HCT116 (cell line): ENCODE results near the gene GPC5. TPM values are rescaled to one million over a fixed set of nuclear protein-coding genes. Genes with fewer than 3 reads are reported as not detected.

ENCODE experiments used
- ATAC-seq: fragments of 200-7000 bp; cut with Tn5 transposase; 2 replicates; pipeline ENCODE4 v1.9.1; 2020; ENCODE audit warnings: mild to moderate bottlenecking, moderate library complexity
- BruUV-seq: library from RNA; stranded (reverse); fragments of 400-500 nt; replicated peaks from 2 replicates; lab custom pipeline; 2021; lab: Mats Ljungman, UMichigan
- CTCF ChIA-PET: fragments of 300-600 bp; sonication (Branson Sonifier 250); formaldehyde crosslinking; loops from one replicate; lab custom pipeline; 2021; ENCODE audit warnings: antibody characterized with exemption; lab: Charles Lee
- POLR2A ChIA-PET: fragments of 300-600, 350-600 bp; sonication (Branson Sonifier 250); formaldehyde crosslinking; loops from one replicate; lab custom pipeline; 2021; ENCODE audit warnings: antibody characterized with exemption; lab: Charles Lee
- RAD21 ChIA-PET, 2 experiments: fragments of 300-600 bp; sonication (Branson Sonifier 250); formaldehyde crosslinking; loops; one replicate each; lab custom pipeline; 2023; ENCODE audit warnings: low total read pairs in 2 of 2; ENCODE audit not compliant: uncharacterized antibody in 2 of 2, unreplicated experiment in 2 of 2, low non-redundant PET in 1 of 2; lab: Charles Lee
- DNase-seq: peaks from one replicate; pipeline ENCODE4 v3.0.0-alpha.2; 2010; ENCODE audit warnings: low read depth, low spot score
- H2AFZ ChIP-seq: fragments of 200-600 bp; shearing (Covaris generic), sonication (generic); 2 replicates; pipeline ENCODE4 v1.6.1; 2017; ENCODE audit warnings: low read depth, mixed run types, mixed read lengths, antibody characterized with exemption, low read length; ENCODE audit not compliant: poor library complexity, severe bottlenecking
- H3K27ac ChIP-seq: 2 replicates; pipeline ENCODE4 v1.5.1; 2012; ENCODE audit warnings: low read depth, low read length
- H3K27me3 ChIP-seq: fragments of 200-600 bp; sonication (generic); 2 replicates; pipeline ENCODE4 v1.6.1; 2016; ENCODE audit warnings: mixed run types, low read length, mixed read lengths; ENCODE audit not compliant: insufficient read depth
- H3K36me3 ChIP-seq, 2 experiments: fragments of 200-500 bp in 1 of 2; fragments of 200-600 bp in 1 of 2; sonication (Bioruptor generic) in 1 of 2; sonication (generic) in 1 of 2; 2 replicates each; pipeline versions ENCODE4 v1.5.1 to v1.6.1; 2014 to 2016; ENCODE audit warnings: low read length in 2 of 2, inconsistent platforms in 1 of 2, mixed read lengths in 1 of 2, mixed run types in 1 of 2; ENCODE audit not compliant: insufficient read depth in 2 of 2, control insufficient read depth in 1 of 2
- H3K4me1 ChIP-seq, 2 experiments: fragments of 200-600 bp in 1 of 2; sonication (generic) in 1 of 2; 2 replicates each; pipeline versions ENCODE4 v1.5.1 to v1.6.1; 2012 to 2017; ENCODE audit warnings: low read length in 2 of 2, inconsistent platforms in 1 of 2, mild to moderate bottlenecking in 1 of 2, mixed read lengths in 1 of 2, mixed run types in 1 of 2, moderate library complexity in 1 of 2; ENCODE audit not compliant: insufficient read depth in 2 of 2, control insufficient read depth in 1 of 2
- H3K4me2 ChIP-seq: fragments of 200-600 bp; sonication (generic); 2 replicates; pipeline ENCODE4 v1.6.1; 2017; ENCODE audit warnings: mixed run types, low read length, mixed read lengths
- H3K4me3 ChIP-seq, 2 experiments: fragments of 200-600 bp in 1 of 2; sonication (generic) in 1 of 2; replicated peaks in 1 of 2; 2 replicates each; pipeline ENCODE4 v1.5.1; 2011 to 2016; ENCODE audit warnings: low read length in 2 of 2, control low read depth in 1 of 2, low read depth in 1 of 2, mild to moderate bottlenecking in 1 of 2, mixed read lengths in 1 of 2, mixed run types in 1 of 2
- H3K79me2 ChIP-seq: fragments of 200-600 bp; sonication (generic); 2 replicates; pipeline ENCODE4 v1.6.1; 2017; ENCODE audit warnings: mild to moderate bottlenecking, mixed run types, low read length, moderate library complexity, mixed read lengths; ENCODE audit not compliant: insufficient read depth
- H3K9ac ChIP-seq: fragments of 200-600 bp; sonication (generic); 2 replicates; pipeline ENCODE4 v1.6.1; 2016; ENCODE audit warnings: low read length, mixed read lengths
- H3K9me2 ChIP-seq: fragments of 200-600 bp; sonication (generic), shearing (Covaris generic); 2 replicates; pipeline ENCODE4 v1.6.1; 2017; ENCODE audit warnings: mixed run types, mild to moderate bottlenecking, moderate library complexity; ENCODE audit not compliant: insufficient read depth
- H3K9me3 ChIP-seq, 2 experiments: fragments of 200-500 bp in 1 of 2; fragments of 200-600 bp in 1 of 2; sonication (Bioruptor generic) in 1 of 2; sonication (generic) in 1 of 2; 2 replicates each; pipeline ENCODE4 v1.6.1; 2014 to 2017; ENCODE audit warnings: low read length in 2 of 2, mixed read lengths in 2 of 2, inconsistent platforms in 1 of 2, low read depth in 1 of 2, mild to moderate bottlenecking in 1 of 2, mixed run types in 1 of 2, moderate library complexity in 1 of 2; ENCODE audit not compliant: control insufficient read depth in 1 of 2, insufficient read depth in 1 of 2
- H4K20me1 ChIP-seq: fragments of 200-600 bp; sonication (generic), shearing (Covaris generic); 2 replicates; pipeline ENCODE4 v1.6.1; 2017; ENCODE audit warnings: mixed run types, mild to moderate bottlenecking, moderate library complexity; ENCODE audit not compliant: insufficient read depth
- ATF3 ChIP-seq: IDR thresholded peaks from 2 replicates; pipeline ENCODE4 v1.6.1; 2012
- CBX3 ChIP-seq: IDR thresholded peaks from 2 replicates; pipeline ENCODE4 v1.6.1; 2012; ENCODE audit warnings: low read depth
- CEBPB ChIP-seq: IDR thresholded peaks from 2 replicates; pipeline ENCODE4 v1.6.1; 2012; ENCODE audit warnings: low read depth
- CTCF ChIP-seq, 3 experiments: fragments of 200-600 bp in 1 of 3; sonication (generic) in 1 of 3; IDR thresholded peaks in 2 of 3; conservative IDR thresholded peaks in 1 of 3; 2 replicates each; pipeline ENCODE4 v1.5.1; 2012 to 2017; ENCODE audit warnings: low read depth in 2 of 3, low read length in 2 of 3, antibody characterized with exemption in 1 of 3, borderline replicate concordance in 1 of 3, control low read depth in 1 of 3, mild to moderate bottlenecking in 1 of 3, mixed read lengths in 1 of 3, mixed run types in 1 of 3, moderate library complexity in 1 of 3; ENCODE audit not compliant: insufficient read depth in 1 of 3
- ELF1 ChIP-seq: IDR thresholded peaks from 2 replicates; pipeline ENCODE4 v1.6.1; 2012; ENCODE audit warnings: low read depth, borderline replicate concordance
- EZH2phosphoT487 ChIP-seq: fragments of 200-600 bp; IDR thresholded peaks from 2 replicates; pipeline ENCODE4 v1.6.1; 2018; ENCODE audit warnings: antibody characterized with exemption, borderline replicate concordance
- POLR2A ChIP-seq: IDR thresholded peaks from 2 replicates; pipeline ENCODE4 v1.7.0; 2011; ENCODE audit warnings: borderline replicate concordance; ENCODE audit not compliant: insufficient read depth, insufficient read length; ENCODE audit errors: extremely low read depth
- POLR2AphosphoS5 ChIP-seq: IDR thresholded peaks from 2 replicates; pipeline ENCODE4 v1.6.1; 2011; ENCODE audit warnings: mild to moderate bottlenecking, low read depth, low read length, moderate library complexity
- RAD21 ChIP-seq: IDR thresholded peaks from 2 replicates; pipeline ENCODE4 v1.6.1; 2012; ENCODE audit warnings: low read depth, mild to moderate bottlenecking
- SIN3A ChIP-seq: IDR thresholded peaks from 2 replicates; pipeline ENCODE4 v1.6.1; 2012; ENCODE audit warnings: low read depth
- SP1 ChIP-seq: IDR thresholded peaks from 2 replicates; pipeline ENCODE4 v1.6.1; 2012; ENCODE audit warnings: low read depth
- TCF7L2 ChIP-seq: IDR thresholded peaks from 2 replicates; pipeline ENCODE4 v1.7.0; 2011; ENCODE audit warnings: borderline replicate concordance, inconsistent platforms; ENCODE audit not compliant: insufficient read depth, insufficient read length; ENCODE audit errors: extremely low read depth
- ZBTB33 ChIP-seq: IDR thresholded peaks from 2 replicates; pipeline ENCODE4 v1.6.1; 2011; ENCODE audit warnings: mild to moderate bottlenecking, low read length, moderate library complexity; ENCODE audit not compliant: insufficient replicate concordance; ENCODE audit errors: extremely low read depth
- intact Hi-C: fragments of 100-400 bp; cut with micrococcal nuclease; formaldehyde crosslinking; loops from 2 replicates; pipeline ENCODE4 v1.10.0; 2022
- total RNA-seq: library from RNA; stranded (reverse); gene quantifications from one replicate; pipeline ENCODE4 v1.2.1, GENCODE V29; 2021; ENCODE audit not compliant: unreplicated experiment

Gene GPC5
- total RNA-seq, 1 experiment from 2014 or later = not detected

- H3K79me2 ChIP-seq = no peaks in the 10 kb centered on the region
- ATAC-seq = no peak
- no TSS peak for BruUV-seq
- ChIA-PET POLR2A (no interaction called here), RAD21 (no interaction called here), CTCF (no interaction called here)
- TF ChIP-seq SIN3A (no peak), CEBPB (no peak), ATF3 (no peak), RAD21 (no peak), ZBTB33 (no peak), TCF7L2 (no peak), CTCF (IDR thresholded peaks at IDR 0.05 in 2 of 3, conservative IDR thresholded peaks at IDR 0.05 in 1 of 3; ENCODE audit: borderline replicate concordance in 1 of 3, insufficient read depth in 1 of 3, low read depth in 2 of 3, low read length in 2 of 3) (no peak), ELF1 (no peak), POLR2A (no peak), POLR2AphosphoS5 (no peak), EZH2phosphoT487 (no peak), CBX3 (no peak), SP1 (no peak)
- H3K4me2 ChIP-seq = no peak overlapping the region
- H3K4me3 ChIP-seq = no peak overlapping the region
- intact Hi-C loops = no loop called here
- H3K27ac ChIP-seq = no peak overlapping the region
- H4K20me1 ChIP-seq = no peaks in the 10 kb centered on the region
- H3K9ac ChIP-seq = no peak overlapping the region
- no peaks in the 10 kb centered on the region for H3K4me1 ChIP-seq
- H2AFZ ChIP-seq = no peak overlapping the region
- H3K27me3 ChIP-seq = no peaks in the 10 kb centered on the region
- no peak for DNase-seq
- H3K9me2 ChIP-seq = no peaks in the 10 kb centered on the region
- peaks cover 6 to 25% of the 10 kb centered on the region in 2 experiments; a peak in 2 of 4 replicates for H3K9me3 ChIP-seq
- H3K36me3 ChIP-seq = no peaks in the 10 kb centered on the region
Observed at GRCh38 chr13:92313382-92313781, 915.0 kb downstream of the GPC5 start.
